Measurements from ENCODE around the gene COL5A1.

The COL5A1 gene

DNA sequence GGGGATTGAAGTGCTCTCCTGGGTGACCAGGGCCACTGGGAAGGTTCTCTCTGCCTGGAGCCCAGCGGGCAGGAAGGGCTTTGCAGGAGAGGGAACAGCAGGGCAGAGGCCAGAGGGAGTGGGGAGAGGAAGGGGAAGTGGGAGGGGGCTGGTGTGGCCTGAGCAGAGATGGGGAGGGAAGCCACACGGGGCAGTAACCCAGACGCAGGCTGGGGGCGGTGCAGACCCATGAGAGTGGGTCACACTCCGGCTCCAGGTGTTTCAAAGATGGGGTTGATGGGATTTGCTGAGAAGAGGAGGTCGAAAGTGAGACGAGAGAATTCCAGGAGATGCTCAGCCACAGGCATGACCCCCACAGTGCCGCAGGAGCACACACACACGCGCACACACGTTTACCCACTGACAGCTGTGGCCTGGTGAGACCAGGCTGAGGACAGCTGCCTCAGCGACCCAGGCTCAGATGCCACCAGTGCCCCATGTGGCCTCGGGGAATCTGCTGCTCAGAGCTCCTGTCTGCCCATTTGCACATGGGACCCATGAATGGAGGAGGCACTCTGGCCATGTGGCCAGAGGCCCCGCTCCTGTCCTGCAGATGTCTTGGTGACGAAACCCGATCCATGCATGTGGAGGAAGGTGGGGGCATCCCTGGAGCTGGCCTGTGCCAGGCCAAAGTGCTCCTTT, 206.3 kb downstream of the COL5A1 start:
- Histone ChIP-seq H3K9me3 (ENCODE audit: control insufficient read depth, low read length) (no peaks in the 10 kb centered on the region), H3K79me2 (no peaks in the 10 kb centered on the region), H3K4me3 (ENCODE audit: low read depth, low read length) (no peak overlapping the region), H3K4me1 (no peaks in the 10 kb centered on the region), H3K9ac (no peak overlapping the region), H3K36me3 (ENCODE audit: control insufficient read depth, insufficient read depth, low read length) (no peaks in the 10 kb centered on the region), H3K27ac (no peak overlapping the region), H2AFZ (no peak overlapping the region), H3K27me3 (ENCODE audit: control insufficient read depth, insufficient read depth, low read length) (no peaks in the 10 kb centered on the region), H3K4me2 (ENCODE audit: low read length) (no peak overlapping the region)
- TF ChIP-seq, protein P1, sequence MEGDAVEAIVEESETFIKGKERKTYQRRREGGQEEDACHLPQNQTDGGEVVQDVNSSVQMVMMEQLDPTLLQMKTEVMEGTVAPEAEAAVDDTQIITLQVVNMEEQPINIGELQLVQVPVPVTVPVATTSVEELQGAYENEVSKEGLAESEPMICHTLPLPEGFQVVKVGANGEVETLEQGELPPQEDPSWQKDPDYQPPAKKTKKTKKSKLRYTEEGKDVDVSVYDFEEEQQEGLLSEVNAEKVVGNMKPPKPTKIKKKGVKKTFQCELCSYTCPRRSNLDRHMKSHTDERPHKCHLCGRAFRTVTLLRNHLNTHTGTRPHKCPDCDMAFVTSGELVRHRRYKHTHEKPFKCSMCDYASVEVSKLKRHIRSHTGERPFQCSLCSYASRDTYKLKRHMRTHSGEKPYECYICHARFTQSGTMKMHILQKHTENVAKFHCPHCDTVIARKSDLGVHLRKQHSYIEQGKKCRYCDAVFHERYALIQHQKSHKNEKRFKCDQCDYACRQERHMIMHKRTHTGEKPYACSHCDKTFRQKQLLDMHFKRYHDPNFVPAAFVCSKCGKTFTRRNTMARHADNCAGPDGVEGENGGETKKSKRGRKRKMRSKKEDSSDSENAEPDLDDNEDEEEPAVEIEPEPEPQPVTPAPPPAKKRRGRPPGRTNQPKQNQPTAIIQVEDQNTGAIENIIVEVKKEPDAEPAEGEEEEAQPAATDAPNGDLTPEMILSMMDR (IDR thresholded peaks at IDR 0.05) = no peak

DNA sequence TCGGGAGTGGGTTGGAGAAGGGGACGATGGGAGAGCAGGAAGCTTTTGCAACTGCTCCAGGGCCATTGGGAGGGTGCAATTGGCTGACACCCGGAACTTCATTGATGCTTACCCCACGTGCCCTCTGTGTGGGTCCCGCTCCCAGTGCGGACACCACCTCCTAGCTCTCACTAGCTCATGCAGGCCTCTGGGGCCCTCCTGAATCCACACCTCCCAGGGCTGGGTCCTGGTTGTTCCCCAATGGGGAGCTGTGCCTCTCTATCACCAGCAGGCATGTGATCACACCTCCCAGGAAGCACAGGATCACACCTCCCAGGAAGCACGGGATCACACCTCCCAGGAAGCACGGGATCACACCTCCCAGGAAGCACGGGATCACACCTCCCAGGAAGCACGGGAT, 206.9 kb downstream of the COL5A1 start:
- Histone ChIP-seq H3K9ac (no peak overlapping the region), H3K4me3 (ENCODE audit: low read depth, low read length) (no peak overlapping the region), H3K36me3 (ENCODE audit: control insufficient read depth, insufficient read depth, low read length) (no peaks in the 10 kb centered on the region), H3K79me2 (no peaks in the 10 kb centered on the region), H3K9me3 (ENCODE audit: control insufficient read depth, low read length) (no peaks in the 10 kb centered on the region), H3K4me2 (ENCODE audit: low read length) (no peak overlapping the region), H3K27me3 (ENCODE audit: control insufficient read depth, insufficient read depth, low read length) (no peaks in the 10 kb centered on the region), H3K27ac (no peak overlapping the region), H3K4me1 (no peaks in the 10 kb centered on the region), H2AFZ (no peak overlapping the region)
- TF ChIP-seq, protein P1 (IDR thresholded peaks at IDR 0.05) = no peak

DNA sequence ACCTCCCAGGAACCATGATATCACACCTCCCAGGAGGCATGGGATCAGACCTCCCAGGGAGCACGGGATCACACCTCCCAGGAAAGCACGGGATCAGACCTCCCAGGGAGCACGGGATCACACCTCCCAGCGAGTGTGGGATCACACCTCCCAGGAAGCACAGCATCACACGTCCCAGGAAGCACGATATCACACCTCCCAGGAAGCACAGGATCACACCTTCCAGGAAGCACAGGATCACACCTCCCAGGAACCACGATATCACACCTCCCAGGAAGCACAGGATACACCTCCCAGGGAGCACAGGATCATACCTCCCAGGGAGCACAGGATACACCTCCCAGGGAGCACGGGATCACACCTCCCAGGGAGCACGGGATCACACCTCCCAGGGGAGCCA, 209.0 kb downstream of the COL5A1 start:
- Histone ChIP-seq H3K27me3 (ENCODE audit: control insufficient read depth, insufficient read depth, low read length) (no peaks in the 10 kb centered on the region), H3K9me3 (ENCODE audit: control insufficient read depth, low read length) (no peaks in the 10 kb centered on the region), H2AFZ (no peak overlapping the region), H3K79me2 (no peaks in the 10 kb centered on the region), H3K4me3 (ENCODE audit: low read depth, low read length) (no peak overlapping the region), H3K4me1 (no peaks in the 10 kb centered on the region), H3K36me3 (ENCODE audit: control insufficient read depth, insufficient read depth, low read length) (no peaks in the 10 kb centered on the region), H3K4me2 (ENCODE audit: low read length) (no peak overlapping the region), H3K27ac (no peak overlapping the region), H3K9ac (no peak overlapping the region)
- TF ChIP-seq, protein P1 (IDR thresholded peaks at IDR 0.05) = no peak

DNA sequence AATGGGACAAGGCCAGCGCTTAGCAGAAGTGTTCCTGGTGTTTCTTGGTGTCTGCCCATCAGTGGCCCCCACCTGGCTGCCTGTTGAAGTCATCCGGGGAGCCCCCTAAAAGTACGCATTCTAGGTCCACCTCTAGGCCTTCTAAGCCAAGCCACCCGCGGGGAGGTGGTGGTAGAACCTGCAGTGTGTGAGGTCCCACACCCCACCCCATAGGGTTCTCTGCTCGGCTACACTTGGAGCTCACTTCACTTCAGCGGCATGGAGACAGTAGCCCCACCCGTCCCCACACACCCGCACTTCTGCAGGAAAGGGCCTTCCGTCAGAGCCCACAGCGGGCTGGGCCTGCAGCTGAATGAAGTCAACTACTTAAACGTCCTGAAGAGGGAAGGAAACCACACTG, 209.4 kb downstream of the COL5A1 start:
- H3K9me3 ChIP-seq (ENCODE audit: control insufficient read depth, low read length) = no peaks in the 10 kb centered on the region
- H3K79me2 ChIP-seq = no peaks in the 10 kb centered on the region
- no peak overlapping the region for H3K4me3 ChIP-seq (ENCODE audit: low read depth, low read length)
- H2AFZ ChIP-seq = no peak overlapping the region
- no peaks in the 10 kb centered on the region for H3K36me3 ChIP-seq (ENCODE audit: control insufficient read depth, insufficient read depth, low read length)
- H3K9ac ChIP-seq = no peak overlapping the region
- no peak overlapping the region for H3K27ac ChIP-seq
- H3K27me3 ChIP-seq (ENCODE audit: control insufficient read depth, insufficient read depth, low read length) = no peaks in the 10 kb centered on the region
- H3K4me1 ChIP-seq = no peaks in the 10 kb centered on the region
- H3K4me2 ChIP-seq (ENCODE audit: low read length) = no peak overlapping the region
- TF ChIP-seq, protein P1 (IDR thresholded peaks at IDR 0.05) = no peak
